ENCODE data around the gene TNIP1.

Gene TNIP1

DNA sequence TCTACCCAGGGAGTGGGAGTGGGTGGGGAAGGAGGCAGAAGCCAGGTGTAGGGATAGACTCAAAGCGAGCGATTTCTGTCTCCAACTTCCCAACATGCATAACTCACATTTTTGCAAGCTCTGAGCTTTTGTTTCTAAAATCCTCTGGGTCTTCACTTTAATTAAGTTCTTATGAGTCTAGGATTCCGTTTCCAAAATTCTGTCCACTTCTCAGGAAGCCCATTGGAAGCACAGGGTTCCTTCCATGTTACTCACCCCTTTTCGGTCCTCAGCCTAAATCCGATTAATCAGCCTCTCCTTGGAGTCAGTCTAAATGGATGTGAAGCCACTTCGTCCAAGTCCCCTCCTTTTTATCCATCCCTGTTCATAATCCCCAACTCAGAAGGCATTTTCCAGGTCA, 59.1 kb downstream of the TNIP1 start:
- no peak for DNase-seq (ENCODE audit: low read depth)

DNA sequence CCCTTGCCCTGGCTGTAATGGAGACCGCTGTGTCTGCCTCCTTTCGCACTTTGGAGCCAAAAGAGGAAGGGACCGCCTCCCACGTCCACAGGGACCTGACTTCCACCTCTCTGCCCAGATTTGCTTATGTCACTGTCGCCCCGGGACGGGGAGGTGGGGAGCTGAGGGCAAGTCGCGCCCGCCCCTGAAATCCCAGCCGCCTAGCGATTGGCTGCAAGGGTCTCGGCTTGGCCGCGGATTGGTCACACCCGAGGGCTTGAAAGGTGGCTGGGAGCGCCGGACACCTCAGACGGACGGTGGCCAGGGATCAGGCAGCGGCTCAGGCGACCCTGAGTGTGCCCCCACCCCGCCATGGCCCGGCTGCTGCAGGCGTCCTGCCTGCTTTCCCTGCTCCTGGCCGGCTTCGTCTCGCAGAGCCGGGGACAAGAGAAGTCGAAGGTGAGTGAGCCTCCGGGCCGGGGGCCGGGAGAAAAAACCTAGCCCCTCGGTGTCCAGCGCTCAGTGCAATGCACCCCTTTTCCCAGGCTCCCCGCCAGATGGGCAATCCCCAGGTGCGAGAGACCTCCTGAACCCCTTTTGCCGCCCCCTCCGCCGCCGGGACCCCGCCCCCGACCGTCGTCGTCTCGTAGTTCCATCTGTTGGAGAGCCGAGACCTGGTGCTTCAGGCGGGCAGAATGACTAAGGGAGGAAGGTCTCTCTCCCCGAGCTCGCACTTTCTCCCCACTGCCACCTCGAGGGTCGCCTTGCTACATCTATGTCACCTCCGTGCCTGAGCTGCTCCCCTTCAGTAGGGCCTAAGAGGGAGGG, 60.3 kb downstream of the TNIP1 start, which contains the start of gene GPX3:
TSS of gene GPX3 (plus strand) at position 288 of the 807 bp plus-strand sequence. CDS start at position 352, 64 bp downstream.
- no peak for DNase-seq (ENCODE audit: low read depth)

DNA sequence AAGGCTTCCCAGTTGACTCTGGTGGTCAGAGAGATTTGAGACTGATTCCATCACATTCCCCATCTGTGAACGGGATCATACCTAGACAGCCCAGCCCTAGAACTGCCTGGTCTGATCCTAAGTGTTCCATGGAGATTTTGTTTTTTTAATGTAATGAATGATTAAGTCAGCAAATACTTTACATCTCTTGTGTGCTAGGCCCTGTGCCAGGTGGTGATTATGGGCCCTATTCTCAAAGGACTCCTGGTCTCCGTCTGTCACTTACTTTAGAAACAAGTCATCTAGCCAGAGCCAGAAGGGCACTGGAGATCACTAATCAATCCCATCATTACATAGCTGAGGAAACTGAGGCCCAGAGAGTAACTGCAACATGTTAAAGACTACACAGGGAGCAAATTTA, 61.5 kb downstream of the TNIP1 start:
- no peak for DNase-seq (ENCODE audit: low read depth)

DNA sequence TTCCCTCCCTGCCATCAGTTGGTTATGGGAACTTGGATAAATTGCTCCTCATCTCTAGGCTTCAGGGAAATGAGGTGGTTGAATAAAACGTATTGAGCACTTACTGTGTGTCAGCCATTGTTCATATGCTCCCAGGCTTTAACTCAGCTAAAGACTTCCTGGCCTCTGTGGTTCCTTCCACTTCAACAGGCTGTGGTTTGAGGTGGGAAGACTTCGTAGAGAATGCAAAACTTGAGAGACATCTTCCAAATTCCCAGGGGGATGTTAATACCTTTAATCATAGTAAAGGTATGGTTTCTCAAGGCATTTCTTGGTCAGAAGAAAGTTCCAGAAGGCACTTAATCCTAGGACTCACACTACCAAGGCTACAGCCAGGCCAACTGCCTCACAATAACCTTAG, 62.0 kb downstream of the TNIP1 start:
- DNase-seq (ENCODE audit: low read depth) = no peak

DNA sequence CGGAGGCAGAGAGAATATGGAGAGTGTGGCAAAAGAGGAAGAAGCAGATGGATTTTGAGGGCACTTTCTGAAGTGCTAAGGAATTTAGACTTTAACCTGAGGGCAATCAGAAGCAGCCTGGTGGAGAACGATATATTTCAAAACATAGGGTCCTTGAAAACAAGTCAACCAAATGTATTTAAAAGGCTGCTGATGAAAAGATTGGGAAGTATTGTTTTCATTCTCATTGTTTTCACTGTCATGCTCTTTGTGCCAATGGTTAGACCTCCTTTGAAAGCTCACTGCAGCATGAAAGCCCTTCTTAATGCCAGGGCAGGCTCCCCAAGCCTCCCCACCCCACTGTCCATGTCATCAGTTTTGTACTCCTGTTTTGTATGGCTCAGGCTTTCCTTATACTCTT, 62.9 kb downstream of the TNIP1 start:
- DNase-seq (ENCODE audit: low read depth) = no peak

DNA sequence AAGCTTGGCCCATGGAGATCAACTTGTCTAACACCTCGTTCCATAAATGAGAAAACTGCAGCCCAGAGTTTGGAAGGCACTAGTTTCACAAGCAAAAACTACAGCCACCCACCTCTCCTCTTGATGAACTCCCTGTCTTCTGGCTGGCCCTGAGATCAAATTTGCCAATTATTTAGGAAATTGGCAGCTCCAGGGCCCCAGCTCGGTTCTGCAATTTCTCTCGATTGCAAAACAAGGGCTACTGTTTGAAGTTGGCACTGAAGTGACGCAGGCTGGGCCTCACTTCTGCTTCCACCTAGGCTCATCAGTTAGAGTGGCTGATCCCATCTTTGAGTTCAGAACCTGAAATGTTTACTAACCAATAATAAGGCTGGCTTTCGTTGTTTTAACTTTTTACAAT, 64.1 kb downstream of the TNIP1 start:
- no peak for DNase-seq (ENCODE audit: low read depth)

DNA sequence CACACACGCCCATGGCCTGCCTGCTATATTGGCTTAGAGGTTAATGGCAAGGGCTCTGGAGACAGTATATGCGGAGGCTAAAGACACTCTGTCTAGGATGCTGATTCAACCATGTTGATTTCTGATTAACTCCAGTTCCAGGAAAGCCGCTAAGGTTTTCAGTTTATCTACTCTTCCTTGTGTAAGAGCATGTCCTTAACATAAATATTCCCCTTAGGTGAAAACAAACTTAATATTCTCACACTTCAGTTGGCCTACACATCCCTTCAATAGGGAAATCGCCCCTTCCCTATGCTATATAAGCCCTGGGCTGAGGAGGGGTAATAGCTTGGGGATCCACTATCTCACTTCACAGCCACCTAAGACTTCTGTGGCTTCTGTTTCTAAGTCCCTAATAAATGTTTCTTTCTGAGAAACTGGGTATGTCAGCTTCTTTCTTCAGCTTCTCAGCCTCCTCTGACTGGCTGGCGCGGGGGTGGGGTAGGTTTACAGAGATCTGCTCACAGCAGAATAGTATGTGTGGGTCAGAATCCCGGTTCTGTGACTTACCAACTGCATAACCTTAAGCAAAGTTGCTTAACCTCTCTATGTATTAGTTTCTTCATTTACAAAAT, 64.8 kb downstream of the TNIP1 start:
- no peak for DNase-seq (ENCODE audit: low read depth)

DNA sequence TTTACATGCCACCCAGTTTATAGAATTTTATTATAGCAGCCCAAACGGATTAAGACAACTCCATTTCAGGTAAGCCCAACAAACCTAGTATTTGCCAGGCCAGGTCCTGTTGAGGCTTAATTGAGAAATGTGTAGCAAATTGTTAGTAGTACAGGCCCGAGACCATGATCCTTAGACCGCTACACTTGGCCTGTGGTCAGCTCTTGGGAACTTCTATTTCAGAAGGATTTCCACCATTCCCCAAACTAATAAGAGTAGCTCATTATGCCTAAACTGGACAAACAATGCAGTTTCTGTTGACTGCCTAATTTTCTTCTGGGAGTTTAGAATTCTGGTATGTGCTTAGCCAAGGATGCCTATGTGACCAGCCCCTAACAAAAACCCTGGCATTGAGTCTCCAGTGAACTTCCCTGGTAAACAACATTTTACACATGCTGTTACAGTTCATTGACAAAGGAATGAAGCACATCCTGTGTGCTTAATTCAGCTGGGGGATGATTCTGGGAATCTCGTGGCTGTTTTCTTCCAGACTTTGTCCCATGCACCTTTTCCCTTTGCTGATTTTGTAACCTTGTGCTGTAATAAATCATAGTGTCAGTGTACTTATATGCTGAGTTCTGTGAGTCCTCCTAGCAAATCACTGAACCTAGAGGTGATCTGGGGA, 66.0 kb downstream of the TNIP1 start:
- no peak for DNase-seq (ENCODE audit: low read depth)

DNA sequence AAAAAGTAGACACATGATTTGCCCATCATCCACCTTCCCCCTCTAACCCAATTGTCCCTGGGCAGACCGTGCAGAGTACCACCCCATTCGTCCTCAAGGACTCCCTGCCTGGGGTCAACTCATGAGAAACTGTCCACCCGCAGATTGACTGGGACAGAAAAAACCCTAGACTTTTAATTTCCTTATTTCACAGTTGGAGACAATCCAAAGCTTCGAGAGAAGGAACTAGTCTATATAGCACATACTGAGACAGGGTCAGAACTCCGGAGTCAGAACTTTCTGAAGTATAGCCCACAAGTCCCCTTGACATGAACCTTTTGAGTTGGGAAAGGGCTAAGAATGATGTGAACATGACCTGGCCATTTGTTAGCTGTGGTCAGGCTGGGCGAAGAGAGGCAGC, 68.0 kb downstream of the TNIP1 start:
- DNase-seq (ENCODE audit: low read depth) = no peak

DNA sequence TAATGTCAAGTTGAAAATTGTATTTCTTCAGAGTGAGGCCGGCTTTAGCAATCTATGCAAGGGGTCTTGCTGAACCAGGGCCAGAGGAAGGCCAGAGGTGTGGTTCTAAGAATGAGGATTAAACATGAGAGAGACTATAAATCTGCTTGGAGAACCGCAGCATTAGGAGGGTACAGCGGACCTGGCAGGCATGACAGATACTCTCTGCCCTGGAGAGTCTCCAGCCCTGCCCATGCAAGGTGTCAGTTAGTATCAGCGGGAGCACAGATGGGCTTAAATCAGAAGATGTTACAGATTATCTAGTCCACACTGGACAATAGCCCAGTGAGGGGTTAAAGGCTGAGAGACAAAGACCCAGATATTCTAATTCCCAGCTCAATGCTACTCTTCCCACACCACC, 71.9 kb downstream of the TNIP1 start:
- DNase-seq (ENCODE audit: low read depth) = no peak

DNA sequence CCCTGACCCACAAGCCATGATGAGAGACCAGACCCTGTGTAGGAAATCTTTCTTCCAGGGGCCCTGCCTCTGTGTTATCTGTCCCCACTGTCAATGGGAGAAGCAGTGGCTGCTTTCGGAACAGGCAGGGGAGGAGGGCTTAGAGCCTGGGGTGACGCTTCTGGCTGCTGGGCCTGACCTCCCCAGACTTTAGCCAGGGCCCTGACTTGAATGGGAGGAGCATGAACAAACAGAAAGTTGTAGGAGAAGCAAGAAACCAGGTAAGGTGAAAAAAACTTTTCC, 72.7 kb downstream of the TNIP1 start:
- DNase-seq (ENCODE audit: low read depth) = no peak

DNA sequence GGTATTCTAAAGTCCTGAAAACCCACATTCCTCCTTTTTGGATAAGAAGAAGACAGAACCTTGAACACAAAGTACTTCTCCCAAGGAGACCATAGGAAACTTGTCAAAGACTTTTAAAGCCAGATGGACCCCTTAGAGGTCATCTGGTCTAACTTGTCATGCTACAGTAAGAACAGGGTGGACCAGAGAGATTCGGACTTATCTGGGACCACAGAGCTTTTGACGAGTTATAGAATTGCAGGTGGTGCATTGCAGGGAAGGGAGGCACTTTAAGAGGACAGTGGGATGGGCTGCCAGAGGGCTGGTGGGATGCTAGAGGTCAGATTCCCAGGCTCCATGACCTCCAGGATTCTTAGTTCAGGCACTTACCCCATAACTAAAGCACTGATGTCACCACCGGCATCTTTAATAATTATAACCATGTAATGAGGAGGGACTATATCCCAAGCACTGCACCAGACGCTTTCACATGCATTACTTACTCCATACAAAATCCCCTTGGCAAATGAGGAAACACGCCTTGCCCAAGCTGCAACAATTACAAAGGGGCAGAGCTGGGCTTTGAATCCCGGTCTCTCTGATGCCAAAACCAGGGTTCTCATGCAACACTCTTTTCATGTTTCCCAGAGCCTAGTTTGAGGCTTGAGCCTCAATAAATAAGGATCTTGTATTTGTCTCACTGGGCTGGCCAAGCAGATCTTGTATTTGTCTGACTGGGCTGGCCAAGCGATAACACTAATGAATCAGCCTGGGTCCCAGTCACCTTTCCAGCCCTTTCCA, 73.2 kb downstream of the TNIP1 start:
- DNase-seq (ENCODE audit: low read depth) = no peak

DNA sequence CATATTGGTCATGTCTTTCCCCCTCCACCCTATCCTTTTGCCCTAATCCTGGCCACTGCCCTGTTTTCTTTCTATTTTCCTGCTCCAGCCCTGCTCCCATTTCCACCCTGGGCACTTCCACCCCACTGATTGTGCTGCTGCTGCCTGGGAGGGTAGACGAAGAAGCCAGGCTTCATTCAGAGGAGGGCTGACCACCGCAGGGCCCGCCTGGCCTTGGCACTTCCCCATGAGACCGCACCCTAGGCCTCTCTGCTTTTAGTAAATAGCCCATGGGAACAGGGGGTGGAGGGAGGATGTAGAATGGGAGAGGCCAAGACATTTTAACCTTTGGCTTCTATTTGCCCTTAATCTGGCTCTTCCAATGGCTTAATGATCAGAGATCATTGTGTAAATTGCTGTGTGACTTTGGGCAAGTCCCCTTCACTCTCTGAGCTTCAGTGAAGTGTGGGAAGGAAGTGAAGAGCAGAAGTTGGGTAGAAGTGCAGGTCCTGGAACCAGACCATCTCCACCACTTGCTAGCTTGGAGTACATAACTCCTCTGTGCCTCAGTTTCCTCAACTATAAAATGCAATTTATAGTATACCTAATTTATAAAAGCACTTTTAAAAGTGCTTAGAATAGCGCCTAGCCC, 74.0 kb downstream of the TNIP1 start:
- no peak for DNase-seq (ENCODE audit: low read depth)

DNA sequence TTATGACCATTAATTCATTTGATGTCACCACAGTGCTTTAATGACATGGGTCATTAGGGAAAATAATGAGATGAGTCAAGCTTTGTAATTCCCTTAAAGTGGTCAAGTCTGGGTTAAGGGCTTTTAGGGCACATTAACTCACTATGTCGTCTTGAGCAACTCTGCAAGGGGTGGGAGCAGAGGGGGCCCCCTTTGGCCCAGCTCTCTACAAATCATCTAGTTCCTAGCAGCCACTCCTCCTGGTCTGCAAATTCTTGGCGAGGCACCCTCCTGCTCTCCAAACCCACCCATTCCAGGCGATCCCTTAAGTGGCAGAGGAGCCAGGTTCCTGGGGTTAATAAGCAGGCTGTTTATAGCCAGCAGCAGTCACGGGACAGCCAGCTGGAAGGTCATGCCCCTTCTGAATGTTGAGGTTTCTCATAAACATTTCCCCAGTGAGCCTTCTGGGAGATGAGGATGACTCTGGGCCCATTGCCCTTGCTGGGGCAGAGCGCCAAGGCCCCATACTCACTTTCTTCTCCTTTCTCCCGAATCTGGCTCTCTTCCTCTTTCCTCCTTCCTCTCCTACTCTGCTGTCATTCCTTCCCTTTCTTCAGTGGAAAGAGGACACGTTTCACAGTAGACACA, 74.8 kb downstream of the TNIP1 start:
- DNase-seq (ENCODE audit: low read depth) = no peak

DNA sequence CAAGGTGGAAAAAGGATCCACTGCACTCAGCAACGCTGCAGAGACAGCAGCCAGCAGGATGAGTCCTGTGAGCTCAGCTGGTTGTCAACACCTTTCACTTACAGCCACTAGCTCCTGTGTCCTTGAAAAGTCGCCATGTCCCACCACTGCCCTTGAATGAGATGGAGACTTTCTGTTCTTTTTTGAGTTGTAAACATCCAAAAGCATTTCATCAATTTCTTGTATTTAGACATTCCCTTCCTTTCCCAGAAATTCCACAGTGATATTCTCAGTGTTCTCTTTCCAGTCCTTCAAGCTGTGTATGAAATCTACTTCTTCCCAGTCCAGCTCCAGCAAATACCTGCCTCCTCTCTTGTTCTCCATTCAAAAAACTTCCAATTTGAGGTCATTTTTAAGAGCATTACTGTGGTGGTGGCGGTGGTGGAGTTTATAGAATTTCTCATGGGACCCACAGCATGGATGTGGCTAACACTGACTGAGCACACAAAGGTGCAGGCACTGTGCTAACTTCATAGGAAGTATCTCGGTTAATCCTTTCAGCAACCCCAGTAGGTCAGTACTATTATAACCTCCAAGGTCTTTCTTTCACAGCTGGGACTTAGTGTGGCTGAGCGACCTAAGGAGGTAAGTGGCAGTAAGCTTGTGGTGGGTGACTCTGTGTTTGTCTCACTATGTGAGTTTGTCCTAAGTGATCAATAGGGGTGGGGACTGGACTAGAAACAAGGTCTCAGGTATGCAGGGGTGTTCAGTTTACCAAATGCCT, 75.5 kb downstream of the TNIP1 start:
- DNase-seq (ENCODE audit: low read depth) = no peak

DNA sequence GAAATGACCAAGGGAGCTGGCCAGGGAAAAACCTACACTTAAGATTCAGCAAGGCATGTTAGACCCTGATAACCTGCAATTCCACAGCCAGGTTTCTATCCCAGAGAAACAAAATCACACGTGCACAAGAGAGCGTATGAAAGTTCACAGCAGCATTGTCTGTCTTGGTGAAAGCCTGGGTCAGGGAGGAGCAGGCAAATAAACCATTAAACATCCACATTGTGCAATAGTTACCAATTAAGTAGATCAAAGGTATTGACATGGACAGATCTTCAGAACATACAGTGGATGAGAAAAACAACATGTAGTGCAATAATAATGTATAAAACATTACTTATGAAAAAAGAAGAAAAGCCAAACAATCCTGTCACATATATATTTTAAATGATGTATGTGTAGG, 76.3 kb downstream of the TNIP1 start:
- no peak for DNase-seq (ENCODE audit: low read depth)

DNA sequence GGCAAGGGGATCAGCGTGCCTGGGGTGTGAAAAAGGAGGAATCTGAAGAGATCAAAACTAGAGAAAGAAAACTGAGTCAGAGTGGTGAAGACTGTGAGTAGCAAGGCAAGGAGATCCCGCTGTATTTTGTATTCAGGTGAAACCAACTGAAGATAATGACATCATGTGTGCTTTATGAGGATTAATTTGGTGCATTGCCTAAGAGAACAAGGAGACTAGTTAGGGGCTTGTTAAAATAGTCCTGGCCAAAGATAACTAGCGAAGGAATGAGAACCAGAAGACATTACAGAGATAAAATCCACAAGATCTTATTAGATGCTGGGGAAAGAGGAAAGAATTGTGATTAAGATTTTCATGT, 77.4 kb downstream of the TNIP1 start:
- no peak for DNase-seq (ENCODE audit: low read depth)

DNA sequence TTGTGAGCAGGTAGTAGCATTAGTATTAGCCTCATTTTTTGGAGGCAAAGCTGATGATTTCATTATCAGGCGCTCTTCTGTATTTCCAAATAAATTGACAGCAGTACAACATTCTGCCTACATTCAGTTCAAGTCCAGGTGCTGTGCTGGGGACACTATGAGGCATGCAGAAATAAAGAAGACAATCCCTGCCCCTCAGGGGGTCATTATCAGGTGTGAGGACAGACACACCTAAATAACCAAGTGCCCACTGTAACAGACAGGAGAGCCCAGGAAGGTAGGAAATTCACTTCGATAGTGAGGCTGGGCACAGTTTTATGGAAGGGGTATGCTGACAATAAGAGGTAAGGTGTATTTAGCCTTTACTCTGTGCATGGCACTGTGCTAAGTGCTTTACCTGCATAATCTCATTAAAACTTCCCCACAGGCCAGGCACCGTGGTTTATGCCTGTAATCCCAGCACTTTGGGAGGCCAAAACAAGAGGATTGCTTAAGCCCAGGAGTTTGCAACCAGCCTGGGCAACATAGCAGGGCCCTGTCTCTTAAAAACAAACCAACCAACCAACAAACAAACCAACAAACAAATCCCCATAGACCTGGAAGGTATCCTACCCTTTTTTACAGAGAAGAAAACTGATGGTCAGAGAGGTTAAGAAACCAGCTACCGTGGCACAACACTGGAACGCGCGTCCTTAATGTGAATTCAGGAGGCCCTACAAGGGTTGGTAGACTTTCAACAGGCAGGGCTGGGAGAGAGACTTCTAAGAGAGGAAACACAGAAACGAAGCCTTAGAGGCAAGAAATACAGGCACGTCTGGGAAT, 77.9 kb downstream of the TNIP1 start:
- DNase-seq (ENCODE audit: low read depth) = no peak

DNA sequence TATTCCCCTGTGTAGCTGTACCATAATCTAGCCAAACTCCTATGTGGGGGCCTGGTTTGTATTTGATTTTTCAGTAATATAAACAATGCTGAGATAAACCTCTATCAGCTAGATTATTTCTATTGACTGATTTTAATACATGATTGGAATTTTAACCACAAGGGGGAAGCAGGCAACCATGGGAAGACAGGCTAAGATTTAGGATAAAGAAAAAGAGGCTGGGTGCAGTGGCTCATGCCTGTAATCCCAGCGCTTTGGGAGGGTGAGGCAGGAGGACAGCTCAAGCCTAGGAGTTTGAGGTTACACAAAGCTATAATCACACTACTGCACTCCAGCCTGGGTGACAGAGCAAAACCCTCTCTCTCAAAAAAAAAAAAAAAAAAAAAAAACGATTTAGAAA, 78.6 kb downstream of the TNIP1 start:
- DNase-seq (ENCODE audit: low read depth) = no peak

DNA sequence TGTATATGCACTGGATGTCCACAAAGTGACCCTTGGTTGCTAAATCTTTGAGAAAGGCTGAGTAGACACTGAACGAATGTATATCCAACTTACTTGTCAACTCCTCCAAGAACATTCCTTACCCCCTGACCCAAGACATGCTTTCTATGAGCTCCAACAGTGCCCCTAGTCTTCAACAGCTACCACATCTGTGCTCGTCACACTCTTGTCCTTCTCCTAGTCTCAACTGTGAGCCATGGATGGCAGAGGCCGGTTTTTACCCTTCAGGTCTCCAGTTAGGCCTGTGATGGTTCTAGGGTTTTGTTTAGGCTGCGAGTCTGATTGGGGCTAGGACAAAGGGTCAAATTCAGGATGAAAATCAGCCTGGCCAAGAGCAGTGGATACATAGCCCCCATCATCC, 79.4 kb downstream of the TNIP1 start:
- DNase-seq (ENCODE audit: low read depth) = no peak
